Pulmonary artery endothelial cell (primary cell): ENCODE measurements around the gene KRT5. TPM values are rescaled to one million over a fixed set of nuclear protein-coding genes. Genes with fewer than 3 reads are reported as not detected.

Experiments
- DNase-seq: peaks from one replicate; pipeline ENCODE4 v3.0.0-alpha.2; 2011; ENCODE audit warnings: low read depth, low spot score
- total RNA-seq: library from RNA; depleted of rRNA; stranded (reverse); fragments of >200 nt; gene quantifications from 2 replicates; pipeline ENCODE4 v1.2.3, GENCODE V29; 2014

KRT5 gene
- 0.66 and 2.0 TPM in 2 replicates for total RNA-seq

- no peak for DNase-seq
Measured at GRCh38 chr12:52519826-52520662, at the start of gene KRT5. Gene KRT5, minus strand, starts transcription at chr12:52520394. Its CDS starts 98 bp downstream, at chr12:52520296.

- no peak for DNase-seq
Measured at GRCh38 chr12:52568111-52568510, 47.9 kb upstream of the KRT5 start.

- no peak for DNase-seq
Measured at GRCh38 chr12:52566847-52567291, 46.7 kb upstream of the KRT5 start.

GRCh38 chr12:52564582-52564981 is 44.4 kb upstream of the KRT5 start:
- DNase-seq = no peak

GRCh38 chr12:52561880-52562449 is 41.8 kb upstream of the KRT5 start:
- no peak for DNase-seq

- no peak for DNase-seq
Measured at GRCh38 chr12:52559979-52560378, 39.8 kb upstream of the KRT5 start.

GRCh38 chr12:52558781-52559445 is 38.7 kb upstream of the KRT5 start:
- no peak for DNase-seq

GRCh38 chr12:52557476-52557875 is 37.3 kb upstream of the KRT5 start:
- no peak for DNase-seq

GRCh38 chr12:52555577-52555976 is 35.4 kb upstream of the KRT5 start:
- no peak for DNase-seq

- DNase-seq = no peak
Measured at GRCh38 chr12:52552681-52553195, 32.5 kb upstream of the KRT5 start, which contains the start of gene KRT71. Gene KRT71, minus strand, starts transcription at chr12:52553145. Its CDS starts 68 bp downstream, at chr12:52553077.

GRCh38 chr12:52552055-52552454 is 31.9 kb upstream of the KRT5 start:
- no peak for DNase-seq

GRCh38 chr12:52551216-52551865 is 31.1 kb upstream of the KRT5 start:
- DNase-seq = no peak

- DNase-seq = no peak
Measured at GRCh38 chr12:52546126-52546525, 25.9 kb upstream of the KRT5 start.

GRCh38 chr12:52543985-52544883 is 24.0 kb upstream of the KRT5 start:
- DNase-seq = no peak

- DNase-seq = no peak
Measured at GRCh38 chr12:52542785-52543318, 22.7 kb upstream of the KRT5 start.

- DNase-seq = no peak
Measured at GRCh38 chr12:52542157-52542556, 22.0 kb upstream of the KRT5 start.

GRCh38 chr12:52541709-52542108 is 21.5 kb upstream of the KRT5 start:
- DNase-seq = no peak

GRCh38 chr12:52540531-52540930 is 20.3 kb upstream of the KRT5 start:
- DNase-seq = no peak

GRCh38 chr12:52539821-52540173 is 19.6 kb upstream of the KRT5 start:
- no peak for DNase-seq

GRCh38 chr12:52539083-52539820 is 19.1 kb upstream of the KRT5 start:
- DNase-seq = no peak
